AG09309 (cell line): ENCODE data around the gene RFX2.

Experiments
- DNase-seq: peaks from one replicate; pipeline ENCODE4 v3.0.0-alpha.2; 2010; ENCODE audit warnings: low read depth
- H3K4me3 ChIP-seq: 2 replicates; pipeline ENCODE4 v1.5.1; 2011; ENCODE audit warnings: mild to moderate bottlenecking, low read depth, low read length, moderate library complexity; ENCODE audit not compliant: control insufficient read depth
- TF ChIP-seq, protein P1 (sequence below): IDR thresholded peaks from 2 replicates; pipeline ENCODE4 v1.5.1; 2011; ENCODE audit warnings: mild to moderate bottlenecking, low read depth, low read length, inconsistent platforms; ENCODE audit not compliant: insufficient read depth, control insufficient read depth; ENCODE audit errors: missing control alignments

Gene RFX2

DNA sequence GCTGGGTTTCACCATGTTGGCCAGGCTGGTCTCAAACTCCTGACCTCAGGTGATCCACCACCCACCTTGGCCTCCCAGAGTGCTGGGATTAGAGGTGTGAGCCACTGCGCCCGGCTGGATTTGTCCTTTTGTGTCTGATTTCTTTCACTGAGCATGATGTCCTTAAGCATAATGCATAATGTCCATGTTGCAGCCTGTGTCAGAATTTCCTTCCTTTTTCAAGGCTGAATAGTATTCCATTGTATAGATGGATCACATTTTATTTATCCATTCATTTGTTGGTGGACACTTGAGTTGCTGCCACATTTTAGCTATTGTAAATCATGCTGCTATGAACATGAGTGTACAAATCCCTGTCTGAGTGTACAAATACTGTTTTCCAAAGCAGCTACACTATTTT lies 25.5 kb downstream of the RFX2 start:
- H3K4me3 ChIP-seq = no peak overlapping the region
- TF ChIP-seq, protein P1, sequence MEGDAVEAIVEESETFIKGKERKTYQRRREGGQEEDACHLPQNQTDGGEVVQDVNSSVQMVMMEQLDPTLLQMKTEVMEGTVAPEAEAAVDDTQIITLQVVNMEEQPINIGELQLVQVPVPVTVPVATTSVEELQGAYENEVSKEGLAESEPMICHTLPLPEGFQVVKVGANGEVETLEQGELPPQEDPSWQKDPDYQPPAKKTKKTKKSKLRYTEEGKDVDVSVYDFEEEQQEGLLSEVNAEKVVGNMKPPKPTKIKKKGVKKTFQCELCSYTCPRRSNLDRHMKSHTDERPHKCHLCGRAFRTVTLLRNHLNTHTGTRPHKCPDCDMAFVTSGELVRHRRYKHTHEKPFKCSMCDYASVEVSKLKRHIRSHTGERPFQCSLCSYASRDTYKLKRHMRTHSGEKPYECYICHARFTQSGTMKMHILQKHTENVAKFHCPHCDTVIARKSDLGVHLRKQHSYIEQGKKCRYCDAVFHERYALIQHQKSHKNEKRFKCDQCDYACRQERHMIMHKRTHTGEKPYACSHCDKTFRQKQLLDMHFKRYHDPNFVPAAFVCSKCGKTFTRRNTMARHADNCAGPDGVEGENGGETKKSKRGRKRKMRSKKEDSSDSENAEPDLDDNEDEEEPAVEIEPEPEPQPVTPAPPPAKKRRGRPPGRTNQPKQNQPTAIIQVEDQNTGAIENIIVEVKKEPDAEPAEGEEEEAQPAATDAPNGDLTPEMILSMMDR = no peak
- DNase-seq = no peak

DNA sequence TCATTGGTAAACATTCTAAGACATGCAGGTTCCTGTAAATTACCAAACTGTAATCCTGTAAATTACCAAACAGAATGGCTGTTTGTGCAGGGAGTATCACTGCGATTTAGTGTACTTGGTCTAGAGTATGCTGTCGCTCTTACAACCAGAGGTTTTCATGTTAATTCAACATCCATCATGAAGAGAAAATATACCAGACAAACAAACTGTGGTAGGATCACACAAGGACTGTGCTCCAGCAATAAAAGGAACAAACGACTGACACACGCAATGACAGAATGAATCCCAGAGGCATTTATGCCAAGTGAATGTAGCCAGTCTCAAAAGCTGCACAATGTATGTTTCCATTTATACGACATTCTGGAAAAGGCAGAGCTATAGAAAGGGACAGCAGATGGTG lies 31.2 kb downstream of the RFX2 start:
- H3K4me3 ChIP-seq = no peak overlapping the region
- DNase-seq = no peak
- TF ChIP-seq, protein P1 = no peak

DNA sequence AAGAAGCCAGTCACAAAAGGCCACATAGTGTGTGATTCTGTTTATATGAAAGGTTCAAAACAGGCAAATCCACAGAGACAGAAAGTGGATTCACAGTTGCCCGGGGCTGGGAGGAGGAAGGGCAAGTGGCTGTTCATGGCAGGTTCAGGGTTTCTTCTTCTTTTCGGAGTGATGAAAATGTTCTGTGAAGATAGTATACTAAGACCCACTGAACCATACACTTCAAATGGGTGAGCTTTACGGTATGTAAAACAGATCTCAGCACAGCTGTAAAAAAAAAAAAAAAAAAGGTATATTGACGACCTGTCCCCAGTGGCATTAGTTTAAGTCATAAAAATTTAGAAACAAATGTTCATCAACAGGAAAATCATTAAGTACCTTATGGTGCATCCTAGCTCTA lies 32.2 kb downstream of the RFX2 start:
- H3K4me3 ChIP-seq = no peak overlapping the region
- TF ChIP-seq, protein P1 = no peak

DNA sequence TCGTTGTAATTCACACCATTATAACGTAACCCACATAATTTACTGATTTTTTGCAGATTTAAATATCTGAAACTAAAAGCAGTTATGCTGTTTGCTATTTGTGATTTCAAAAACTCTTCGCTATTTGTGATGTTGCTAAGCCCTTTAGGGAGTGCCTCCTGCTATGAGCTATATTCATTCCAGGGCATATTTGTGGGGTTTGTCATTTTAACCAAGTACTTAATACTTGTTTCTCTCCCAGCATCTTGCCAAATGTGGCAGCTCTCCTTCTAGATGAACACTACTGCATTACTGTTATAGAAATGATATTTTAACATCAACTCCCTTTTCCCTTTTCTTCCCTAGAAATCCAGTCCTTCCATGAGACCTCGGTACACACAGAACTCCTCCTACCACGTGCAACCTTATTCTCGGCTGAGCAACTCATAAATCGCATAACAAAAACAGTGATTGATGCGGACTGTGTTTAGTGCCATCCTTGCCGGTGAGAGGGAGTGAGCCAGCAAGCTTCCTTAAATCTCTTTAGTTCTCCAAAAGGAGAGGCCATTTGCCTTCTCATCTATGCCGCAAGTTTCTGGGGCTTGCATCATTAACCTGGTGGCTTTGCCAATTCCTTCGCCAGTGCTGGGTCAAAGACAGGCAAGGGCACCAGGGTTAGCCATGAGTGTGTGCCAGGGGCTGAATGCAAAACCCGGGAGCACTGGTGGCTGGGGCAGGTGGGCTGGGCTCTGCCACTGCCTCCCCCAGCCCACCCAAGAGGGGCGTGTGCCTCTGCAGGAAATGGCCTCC lies 33.4 kb downstream of the RFX2 start:
- TF ChIP-seq, protein P1 = no peak
- peak; percentile 94 for DNase-seq
- H3K4me3 ChIP-seq = peak overlapping the region; percentile 35

More for the DNA sequence above, 32.2 kb downstream of the RFX2 start:
- DNase-seq = no peak

DNA sequence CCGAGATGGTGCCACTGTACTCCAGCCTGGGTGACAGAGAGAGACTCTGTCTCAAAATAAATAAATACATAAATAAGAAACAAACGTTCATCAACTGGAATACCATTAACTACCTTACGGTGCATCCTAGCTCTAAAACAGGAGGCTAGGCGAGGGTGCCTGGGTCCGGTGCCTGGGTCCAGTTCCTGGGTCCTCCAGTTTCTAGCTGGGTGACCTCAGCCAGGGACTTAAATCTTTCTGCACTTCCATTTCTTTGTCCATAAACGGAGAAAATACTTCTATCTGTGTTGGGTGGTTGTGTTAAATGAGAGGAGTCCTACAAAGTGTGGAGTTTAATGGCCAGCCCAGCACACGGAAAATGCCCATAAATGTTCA lies 34.0 kb downstream of the RFX2 start:
- no peak overlapping the region for H3K4me3 ChIP-seq
- TF ChIP-seq, protein P1 = no peak
- DNase-seq = no peak

DNA sequence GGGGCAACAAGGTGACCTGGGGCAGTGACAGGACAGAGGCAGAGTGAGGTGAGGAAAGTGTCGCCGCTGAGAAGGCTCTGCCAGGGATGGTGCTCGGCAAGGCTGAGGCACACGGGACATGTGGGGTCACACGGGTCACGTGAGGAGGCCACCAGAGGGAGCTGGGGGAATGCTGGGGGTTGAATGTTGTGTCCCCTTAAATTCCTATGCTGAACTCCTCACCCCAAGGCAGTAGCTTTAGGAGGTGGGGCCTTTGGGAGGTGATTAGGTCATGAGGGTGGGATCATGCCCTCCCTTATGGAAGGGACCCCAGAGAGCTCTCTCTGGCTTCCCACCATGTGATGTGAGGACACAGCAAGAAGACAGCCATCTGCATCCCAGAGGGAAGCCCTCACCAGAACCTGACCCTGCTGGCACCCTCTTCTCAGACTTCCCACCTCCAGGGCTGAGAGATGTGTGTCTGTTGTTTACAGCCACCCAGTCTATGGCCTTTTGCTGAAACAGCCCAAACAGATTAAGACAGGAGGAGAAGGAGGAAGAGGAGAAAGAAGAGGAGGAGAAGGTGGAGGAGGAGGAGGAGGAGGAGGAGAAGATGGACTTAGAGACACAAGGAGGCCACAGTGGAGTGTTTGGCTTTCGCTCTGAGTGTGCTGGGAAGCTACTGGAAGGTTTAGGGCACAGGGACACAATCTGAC lies 35.4 kb downstream of the RFX2 start:
- no peak for DNase-seq
- H3K4me3 ChIP-seq = no peak overlapping the region
- TF ChIP-seq, protein P1 = no peak
